IgD-negative memory B cell (primary cell): Measurements from ENCODE around the gene CKMT1B. TPM values are rescaled to one million over a fixed set of nuclear protein-coding genes. Genes with fewer than 3 reads are reported as not detected.
"Not testable (repeated sequence)": the region's sequence is repeated elsewhere in the genome, so short reads cannot be mapped to it uniquely, and the experiment has no call there.

Source experiments
- H3K27ac Mint-ChIP-seq, 3 donors: one replicate each; pipeline ENCODE4 v1.8.0; 2020 to 2022; ENCODE audit warnings: mild to moderate bottlenecking in 3 of 3, mixed read lengths in 3 of 3, moderate library complexity in 1 of 3
- H3K27me3 Mint-ChIP-seq: one replicate; pipeline ENCODE4 v1.8.0; 2021; ENCODE audit warnings: mixed read lengths
- H3K36me3 Mint-ChIP-seq: one replicate; pipeline ENCODE4 v1.8.0; 2020; ENCODE audit warnings: mild to moderate bottlenecking, mixed read lengths
- H3K4me1 Mint-ChIP-seq, 3 donors: one replicate each; pipeline ENCODE4 v1.8.0; 2020 to 2022; ENCODE audit warnings: mixed read lengths in 3 of 3, mild to moderate bottlenecking in 1 of 3
- H3K4me3 Mint-ChIP-seq, 4 donors: one replicate each; pipeline ENCODE4 v1.8.0; 2020 to 2022; ENCODE audit warnings: mild to moderate bottlenecking in 4 of 4, mixed read lengths in 4 of 4, moderate library complexity in 3 of 4
- H3K9me3 Mint-ChIP-seq, 3 donors: one replicate each; pipeline ENCODE4 v1.8.0; 2020 to 2021; ENCODE audit warnings: mixed read lengths in 3 of 3, mild to moderate bottlenecking in 1 of 3
- polyA plus RNA-seq: library from polyadenylated mRNA; unstranded; fragments of 300-500 nt; fragmentation: Illumina TruSeq; gene quantifications from one replicate; pipeline ENCODE4 v1.2.3, GENCODE V29; 2021

The CKMT1B gene
- polyA plus RNA-seq, 1 donor from 2014 or later, result not detected

DNA sequence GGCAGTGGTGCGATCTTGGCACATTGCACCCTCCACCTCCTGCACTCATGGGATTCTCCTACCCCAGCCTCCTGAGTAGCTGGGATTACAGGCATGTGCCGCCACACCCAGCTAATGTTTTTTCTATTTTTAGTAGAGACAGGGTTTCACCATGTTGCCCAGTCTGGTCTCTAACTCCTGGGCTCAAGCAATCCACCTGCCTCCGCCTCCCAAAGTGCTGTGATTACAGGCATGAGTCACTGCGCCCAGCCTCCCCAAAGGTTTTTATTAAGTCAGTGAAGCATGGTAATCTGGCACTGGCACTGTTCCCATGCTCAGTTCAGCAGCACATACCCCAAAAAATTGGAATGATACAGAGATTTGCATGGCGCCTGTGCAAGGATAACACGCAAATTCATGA, 8.4 kb downstream of the CKMT1B start:
- H3K9me3 Mint-ChIP-seq, H3K4me3 Mint-ChIP-seq, H3K36me3 Mint-ChIP-seq, H3K27ac Mint-ChIP-seq, H3K4me1 Mint-ChIP-seq: not testable (repeated sequence)
- H3K27me3 Mint-ChIP-seq, result peaks cover 18% of the 10 kb centered on the region

DNA sequence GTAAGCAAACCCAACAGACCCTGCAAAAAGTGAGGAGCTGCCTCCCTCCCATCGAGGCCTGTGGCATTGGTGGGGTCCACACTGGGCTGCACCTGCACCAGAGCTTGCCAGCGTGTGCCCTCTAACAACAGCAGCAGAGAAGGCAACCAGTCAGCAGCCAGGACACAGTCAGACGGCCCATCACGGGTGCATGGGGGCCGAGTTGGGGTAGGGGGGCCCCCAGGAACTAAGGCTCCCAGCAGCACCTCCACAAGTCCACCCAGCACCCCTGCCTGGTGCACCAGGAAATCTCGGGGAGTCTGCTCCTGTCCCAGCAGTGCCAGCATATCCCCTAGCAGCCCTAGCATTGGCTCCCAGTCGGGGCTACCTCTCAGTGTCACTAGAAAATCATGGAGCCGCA, 23.9 kb downstream of the CKMT1B start:
- H3K36me3 Mint-ChIP-seq, H3K27ac Mint-ChIP-seq, H3K4me3 Mint-ChIP-seq, H3K27me3 Mint-ChIP-seq, H3K4me1 Mint-ChIP-seq, H3K9me3 Mint-ChIP-seq: not testable (repeated sequence)

GRCh38 chr15:43618700-43619099, 24.9 kb downstream of the CKMT1B start, which contains the start of gene STRC:
STRC (minus strand) TSS chr15:43618800; CDS start chr15:43618722, 78 bp downstream.
- not testable (repeated sequence) for H3K27ac Mint-ChIP-seq, H3K4me1 Mint-ChIP-seq, H3K9me3 Mint-ChIP-seq, H3K36me3 Mint-ChIP-seq, H3K27me3 Mint-ChIP-seq, H3K4me3 Mint-ChIP-seq

DNA sequence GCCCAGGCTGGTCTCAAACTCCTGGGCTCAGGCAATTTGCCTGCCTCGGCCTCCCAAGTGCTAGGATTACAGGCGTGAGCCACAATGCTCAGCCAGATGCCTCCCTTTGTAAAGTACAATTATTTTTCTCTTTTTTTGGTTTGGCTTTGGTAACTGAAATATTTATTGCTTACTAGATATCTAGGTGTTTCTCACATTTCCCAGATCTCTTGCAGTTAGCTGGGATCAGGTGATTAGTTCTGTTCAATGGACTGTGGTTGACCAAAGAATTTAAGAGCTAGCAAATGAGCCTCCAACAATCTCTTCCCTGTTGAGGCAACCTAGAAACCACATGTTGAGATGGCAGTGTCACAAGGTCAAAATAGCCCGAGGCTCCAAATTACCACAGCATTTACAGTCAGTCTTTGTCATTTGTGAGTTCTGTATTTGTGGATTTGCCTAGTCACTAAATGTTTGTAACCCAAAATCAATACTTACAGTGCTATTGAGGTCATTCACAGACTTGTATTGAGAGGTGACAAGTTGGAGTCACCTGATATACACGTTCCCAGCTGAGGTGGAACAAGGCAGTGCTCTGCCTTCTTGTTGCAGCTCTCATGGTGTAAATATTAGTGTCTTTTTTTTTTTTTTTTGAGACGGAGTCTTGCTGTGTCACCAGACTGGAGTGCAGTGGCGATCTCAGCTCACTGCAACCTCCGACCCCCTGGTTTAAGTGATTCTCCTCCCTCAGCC, 28.4 kb downstream of the CKMT1B start:
- not testable (repeated sequence) for H3K36me3 Mint-ChIP-seq, H3K27me3 Mint-ChIP-seq, H3K9me3 Mint-ChIP-seq, H3K4me3 Mint-ChIP-seq, H3K4me1 Mint-ChIP-seq, H3K27ac Mint-ChIP-seq

- no peaks in the 10 kb centered on the region for H3K36me3 Mint-ChIP-seq
- no peak overlapping the region for H3K27ac Mint-ChIP-seq
- H3K27me3 Mint-ChIP-seq, result peaks cover 4% of the 10 kb centered on the region
- no peak overlapping the region for H3K4me3 Mint-ChIP-seq
- no peaks in the 10 kb centered on the region for H3K4me1 Mint-ChIP-seq
- H3K9me3 Mint-ChIP-seq, result no peaks in the 10 kb centered on the region
Measured at GRCh38 chr15:43625106-43625505, 31.3 kb downstream of the CKMT1B start.

DNA sequence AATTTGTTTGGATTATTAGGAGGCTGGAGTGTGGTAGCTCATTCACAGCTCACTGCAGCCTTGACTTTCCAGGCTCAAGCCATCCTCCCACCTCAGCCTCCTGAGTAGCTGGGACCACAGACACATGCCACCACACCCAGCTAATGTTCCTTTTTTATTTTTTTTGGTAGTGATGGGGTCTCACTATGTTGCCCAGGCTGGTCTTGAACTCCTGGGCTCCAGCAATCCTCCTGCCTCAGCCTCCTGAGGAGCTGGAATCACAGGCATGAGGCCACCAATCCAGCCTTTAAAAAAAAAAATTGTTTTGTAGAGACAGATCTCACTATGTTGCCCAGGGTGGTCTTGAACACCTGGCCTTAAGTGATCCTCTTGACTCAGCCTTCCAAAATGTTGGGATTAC, 33.1 kb downstream of the CKMT1B start:
- H3K27ac Mint-ChIP-seq, H3K36me3 Mint-ChIP-seq, H3K9me3 Mint-ChIP-seq, H3K4me3 Mint-ChIP-seq, H3K27me3 Mint-ChIP-seq, H3K4me1 Mint-ChIP-seq: not testable (repeated sequence)

GRCh38 chr15:43638464-43639204, 44.8 kb downstream of the CKMT1B start:
- not testable (repeated sequence) for H3K9me3 Mint-ChIP-seq
- H3K27ac Mint-ChIP-seq, result peak overlapping the region in 1 of 3 donors; percentile 64

More at GRCh38 chr15:43638464-43639204, 44.8 kb downstream of the CKMT1B start:
- not testable (repeated sequence) for H3K27me3 Mint-ChIP-seq, H3K36me3 Mint-ChIP-seq, H3K4me1 Mint-ChIP-seq
- peak overlapping the region; percentile 46 to 77 (median 60) for H3K4me3 Mint-ChIP-seq

Other genes starting within 250 kb of the CKMT1B start
- gene ZSCAN29, start 223.0 kb upstream of the CKMT1B start, polyA plus RNA-seq, result 8.2 TPM
- 19.8 TPM for gene TUBGCP4, start 222.9 kb upstream of the CKMT1B start, polyA plus RNA-seq
- 10.7 TPM for gene TP53BP1, start 100.9 kb upstream of the CKMT1B start, polyA plus RNA-seq
- not detected for gene MAP1A, start 76.4 kb upstream of the CKMT1B start, polyA plus RNA-seq
- 12.9 TPM for gene PPIP5K1, start 3.8 kb upstream of the CKMT1B start, polyA plus RNA-seq
- not detected for gene STRC, start 24.8 kb downstream of the CKMT1B start, polyA plus RNA-seq
- 3.2 TPM for gene CATSPER2, start 54.8 kb downstream of the CKMT1B start, polyA plus RNA-seq
- gene CKMT1A, start 99.8 kb downstream of the CKMT1B start, polyA plus RNA-seq, result not detected
- gene PDIA3, start 152.4 kb downstream of the CKMT1B start, polyA plus RNA-seq, result 248 TPM
- 9.3 TPM for gene ELL3, start 182.9 kb downstream of the CKMT1B start, polyA plus RNA-seq
- gene SERF2, start 198.3 kb downstream of the CKMT1B start, polyA plus RNA-seq, result 1,765 TPM
- 1.1 TPM for gene SERINC4, start 206.2 kb downstream of the CKMT1B start, polyA plus RNA-seq
- 7.8 TPM for gene HYPK, start 206.6 kb downstream of the CKMT1B start, polyA plus RNA-seq
- 10.9 TPM for gene MFAP1, start 230.7 kb downstream of the CKMT1B start, polyA plus RNA-seq
- gene WDR76, start 233.0 kb downstream of the CKMT1B start, polyA plus RNA-seq, result 6.8 TPM